Measurements from ENCODE around the gene CHSY1. TPM values are rescaled to one million over a fixed set of nuclear protein-coding genes. Genes with fewer than 3 reads are reported as not detected.
A peak's percentile ranks its signal among the peaks of the same experiment; 100 is the strongest.

CHSY1 gene
- total RNA-seq, 6 experiments from 2014 or later: 4.9 to 12.6 (median 7.2) TPM

- intact Hi-C loops (cut with DNase I): no loop called here
- TF ChIP-seq POLR2A (IDR thresholded peaks at IDR 0.05) (no peak), CTCF (IDR thresholded peaks at IDR 0.05) (no peak)
- H3K9me3 ChIP-seq: no peaks in the 10 kb centered on the region
- DNase-seq (no peak), ATAC-seq (no peak)
- H3K4me1 ChIP-seq: no peaks in the 10 kb centered on the region
- no peak overlapping the region for H3K4me3 ChIP-seq
- WGBS (ENCODE audit: insufficient coverage, low coverage, low lambda C conversion rate, missing lambda C conversion rate): 90% methylated on average over 7 of the region's 7 CpGs
- no peaks in the 10 kb centered on the region for H3K36me3 ChIP-seq
- peak overlapping the region in 1 of 3 donors; percentile 50 for H3K27ac ChIP-seq
- no peaks in the 10 kb centered on the region for H3K27me3 ChIP-seq
Observed at GRCh38 chr15:101184830-101185229, 67.0 kb downstream of the CHSY1 start.

GRCh38 chr15:101183931-101184305 is 67.9 kb downstream of the CHSY1 start:
- H3K27me3 ChIP-seq: no peaks in the 10 kb centered on the region
- no peaks in the 10 kb centered on the region for H3K4me1 ChIP-seq
- no peaks in the 10 kb centered on the region for H3K36me3 ChIP-seq
- WGBS (ENCODE audit: insufficient coverage, low coverage, low lambda C conversion rate, missing lambda C conversion rate): 62% methylated on average over 5 of the region's 5 CpGs
- no peak for ATAC-seq
- no peak for DNase-seq
- TF ChIP-seq POLR2A (IDR thresholded peaks at IDR 0.05) (no peak), CTCF (IDR thresholded peaks at IDR 0.05) (no peak)
- no peaks in the 10 kb centered on the region for H3K9me3 ChIP-seq
- H3K4me3 ChIP-seq: no peak overlapping the region
- H3K27ac ChIP-seq: peak overlapping the region in 2 of 3 donors; percentile 6 to 50
- intact Hi-C loops (cut with DNase I): no loop called here

- intact Hi-C loops (cut with DNase I): no loop called here
- peak; percentile 37 to 50 (median 43) for ATAC-seq
Observed at GRCh38 chr15:101183226-101183930, 68.5 kb downstream of the CHSY1 start.

GRCh38 chr15:101182215-101182614 is 69.6 kb downstream of the CHSY1 start:
- Histone ChIP-seq H3K36me3 (peaks cover 0 to 6% (median 0%) of the 10 kb centered on the region in 4 donors), H3K27me3 (no peaks in the 10 kb centered on the region), H3K4me3 (no peak overlapping the region), H3K27ac (peak overlapping the region in 1 of 3 donors; percentile 6), H3K9me3 (no peaks in the 10 kb centered on the region), H3K4me1 (no peaks in the 10 kb centered on the region)
- no peak for TF ChIP-seq CTCF (IDR thresholded peaks at IDR 0.05)
- TF ChIP-seq POLR2A (IDR thresholded peaks at IDR 0.05): no peak
- DNase-seq: no peak
- intact Hi-C loops (cut with DNase I): no loop called here
- 74% methylated on average over 4 of the region's 4 CpGs for whole genome bisulfite sequencing (ENCODE audit: insufficient coverage, low coverage, low lambda C conversion rate, missing lambda C conversion rate)
- ATAC-seq: no peak

More at GRCh38 chr15:101183226-101183930, 68.5 kb downstream of the CHSY1 start:
- Histone ChIP-seq H3K36me3 (peaks cover 0 to 2% (median 0%) of the 10 kb centered on the region in 4 donors), H3K27ac (peak overlapping the region in 1 of 3 donors; percentile 50), H3K27me3 (no peaks in the 10 kb centered on the region), H3K4me1 (no peaks in the 10 kb centered on the region), H3K9me3 (no peaks in the 10 kb centered on the region), H3K4me3 (no peak overlapping the region)
- TF ChIP-seq CTCF (IDR thresholded peaks at IDR 0.05): no peak
- TF ChIP-seq POLR2A (IDR thresholded peaks at IDR 0.05): no peak
- WGBS (ENCODE audit: insufficient coverage, low coverage, low lambda C conversion rate, missing lambda C conversion rate): 63% methylated on average over 9 of the region's 9 CpGs
- DNase-seq: no peak

Data from right lobe of liver (tissue), 6 donors.